IMR-90 (cell line): ENCODE measurements around the gene ARHGEF39. TPM values are rescaled to one million over a fixed set of nuclear protein-coding genes. Genes with fewer than 3 reads are reported as not detected.

ENCODE experiments used
- ATAC-seq: fragments of 200-7000 bp; cut with Tn5 transposase; 2 replicates; pipeline ENCODE4 v1.9.1; 2020; ENCODE audit warnings: low read depth, mild to moderate bottlenecking, moderate library complexity
- BruUV-seq: library from RNA; stranded (reverse); fragments of 400-500 nt; replicated peaks from 2 replicates; lab custom pipeline; 2021; lab: Mats Ljungman, UMichigan
- CTCF ChIA-PET: fragments of 300-600 bp; formaldehyde crosslinking; extraction: SDS; loops from one replicate; lab custom pipeline; 2021; ENCODE audit warnings: antibody characterized with exemption; lab: Yijun Ruan, JAX
- POLR2A ChIA-PET: fragments of 300-600 bp; sonication (Branson Sonifier 250); formaldehyde crosslinking; loops from one replicate; lab custom pipeline; 2022; ENCODE audit warnings: antibody characterized with exemption; ENCODE audit not compliant: unreplicated experiment; lab: Charles Lee
- DNase-seq: peaks from one replicate; pipeline ENCODE4 v3.0.0; 2013
- H2AFZ ChIP-seq: replicated peaks from 2 replicates; pipeline ENCODE3; 2013; ENCODE audit warnings: low read length, mild to moderate bottlenecking; ENCODE audit not compliant: poor library complexity
- H2AK5ac ChIP-seq: 2 replicates; pipeline ENCODE4 v1.6.1; 2013; ENCODE audit warnings: low read depth, low read length, inconsistent platforms
- H2AK9ac ChIP-seq: replicated peaks from 2 replicates; pipeline ENCODE3; 2013; ENCODE audit warnings: mild to moderate bottlenecking, low read depth, low read length, moderate library complexity; ENCODE audit not compliant: poor library complexity
- H2BK120ac ChIP-seq: 2 replicates; pipeline ENCODE4 v1.6.1; 2013; ENCODE audit warnings: low read depth, low read length, inconsistent platforms
- H2BK15ac ChIP-seq: 3 replicates; pipeline ENCODE4 v1.6.1; 2013; ENCODE audit warnings: low read depth, low read length, inconsistent platforms
- H2BK20ac ChIP-seq: 2 replicates; pipeline ENCODE4 v1.6.1; 2013; ENCODE audit warnings: low read depth, mild to moderate bottlenecking, inconsistent platforms, low read length, moderate library complexity
- H2BK5ac ChIP-seq: 2 replicates; pipeline ENCODE4 v1.6.1; 2013; ENCODE audit warnings: mild to moderate bottlenecking, low read depth, low read length, inconsistent platforms; ENCODE audit not compliant: poor library complexity, severe bottlenecking
- H3K14ac ChIP-seq: replicated peaks from 2 replicates; pipeline ENCODE4 v1.6.1; 2013; ENCODE audit warnings: low read depth, low read length, inconsistent platforms
- H3K18ac ChIP-seq: 2 replicates; pipeline ENCODE4 v1.6.1; 2013; ENCODE audit warnings: low read depth, low read length, control low read depth
- H3K23ac ChIP-seq: 2 replicates; pipeline ENCODE4 v1.6.1; 2013; ENCODE audit warnings: low read depth, low read length, inconsistent platforms
- H3K27ac ChIP-seq: 2 replicates; pipeline ENCODE4 v1.5.1; 2013; ENCODE audit warnings: mild to moderate bottlenecking, control low read depth, low read length; ENCODE audit not compliant: insufficient read depth
- H3K27me3 ChIP-seq: 2 replicates; pipeline ENCODE4 v1.6.1; 2013; ENCODE audit warnings: low read length; ENCODE audit not compliant: control insufficient read depth, insufficient read depth
- H3K36me3 ChIP-seq: 2 replicates; pipeline ENCODE4 v1.6.1; 2013; ENCODE audit warnings: low read length, mixed read lengths; ENCODE audit not compliant: control insufficient read depth, insufficient read depth
- H3K4ac ChIP-seq: 2 replicates; pipeline ENCODE4 v1.6.1; 2013; ENCODE audit warnings: low read depth, low read length, inconsistent platforms
- H3K4me1 ChIP-seq: 2 replicates; pipeline ENCODE4 v1.6.1; 2013; ENCODE audit warnings: low read length, mixed read lengths; ENCODE audit not compliant: control insufficient read depth, insufficient read depth
- H3K4me2 ChIP-seq: 2 replicates; pipeline ENCODE4 v1.6.1; 2013; ENCODE audit warnings: low read depth, mild to moderate bottlenecking, control low read depth, low read length, moderate library complexity
- H3K4me3 ChIP-seq: 2 replicates; pipeline ENCODE4 v1.5.1; 2013; ENCODE audit warnings: low read depth, mild to moderate bottlenecking, control low read depth, low read length, moderate library complexity; ENCODE audit not compliant: insufficient read depth
- H3K56ac ChIP-seq: 2 replicates; pipeline ENCODE4 v1.6.1; 2013; ENCODE audit warnings: low read length, inconsistent platforms; ENCODE audit not compliant: insufficient read depth; ENCODE audit errors: extremely low read depth
- H3K79me1 ChIP-seq, 2 experiments: 2 replicates each; pipeline ENCODE4 v1.6.1; 2013; ENCODE audit warnings: low read length in 2 of 2, inconsistent platforms in 1 of 2, low read depth in 1 of 2
- H3K9ac ChIP-seq: 2 replicates; pipeline ENCODE4 v1.6.1; 2013; ENCODE audit warnings: low read depth, low read length, control low read depth
- H3K9me1 ChIP-seq: 2 replicates; pipeline ENCODE4 v1.6.1; 2013; ENCODE audit warnings: low read length, inconsistent platforms; ENCODE audit not compliant: insufficient read depth
- H3K9me3 ChIP-seq: 2 replicates; pipeline ENCODE4 v1.6.1; 2013; ENCODE audit warnings: low read length; ENCODE audit not compliant: control insufficient read depth, insufficient read depth
- H4K20me1 ChIP-seq: 2 replicates; pipeline ENCODE4 v1.6.1; 2013; ENCODE audit warnings: low read length, inconsistent platforms; ENCODE audit not compliant: insufficient read depth
- H4K5ac ChIP-seq: 2 replicates; pipeline ENCODE4 v1.6.1; 2013; ENCODE audit warnings: mild to moderate bottlenecking, low read depth, low read length, control low read depth
- H4K8ac ChIP-seq, 2 experiments: 2 replicates each; pipeline ENCODE4 v1.6.1; 2013; ENCODE audit warnings: low read depth in 2 of 2, low read length in 2 of 2, control low read depth in 1 of 2, inconsistent platforms in 1 of 2
- H4K91ac ChIP-seq: 2 replicates; pipeline ENCODE4 v1.6.1; 2013; ENCODE audit warnings: low read depth, low read length, inconsistent platforms; ENCODE audit not compliant: insufficient read depth
- BHLHE40 ChIP-seq: fragments of 150-350 bp; IDR thresholded peaks from 2 replicates; pipeline ENCODE4 v1.6.1; 2016; ENCODE audit warnings: mild to moderate bottlenecking, low read depth, low read length
- CEBPB ChIP-seq: IDR thresholded peaks from 2 replicates; pipeline ENCODE4 v1.6.1; 2012; ENCODE audit warnings: low read depth, low read length, improper control_type of control experiment
- CHD1 ChIP-seq: IDR thresholded peaks from 2 replicates; pipeline ENCODE4 v1.6.1; 2012; ENCODE audit warnings: low read depth, low read length, improper control_type of control experiment
- CTCF ChIP-seq: conservative IDR thresholded peaks from 2 replicates; pipeline ENCODE4 v1.5.1; 2012; ENCODE audit warnings: mild to moderate bottlenecking, low read depth, low read length, improper control_type of control experiment
- ELK1 ChIP-seq: fragments of 150-350 bp; IDR thresholded peaks from 2 replicates; pipeline ENCODE4 v1.6.1; 2016; ENCODE audit warnings: low read depth, mild to moderate bottlenecking, low read length, moderate library complexity, borderline replicate concordance
- FOS ChIP-seq: fragments of 150-350 bp; IDR thresholded peaks from 2 replicates; pipeline ENCODE4 v1.6.1; 2016; ENCODE audit warnings: low read depth, low read length
- MAFK ChIP-seq: IDR thresholded peaks from 2 replicates; pipeline ENCODE4 v1.6.1; 2012; ENCODE audit warnings: low read depth, low read length, improper control_type of control experiment
- MAZ ChIP-seq: IDR thresholded peaks from 2 replicates; pipeline ENCODE4 v1.6.1; 2012; ENCODE audit warnings: low read depth, mild to moderate bottlenecking, low read length, improper control_type of control experiment, moderate library complexity, borderline replicate concordance
- MXI1 ChIP-seq: IDR thresholded peaks from 2 replicates; pipeline ENCODE4 v1.6.1; 2012; ENCODE audit warnings: low read depth, mild to moderate bottlenecking, low read length, moderate library complexity, borderline replicate concordance
- NFE2L2 ChIP-seq: fragments of 150-350 bp; IDR thresholded peaks from 2 replicates; pipeline ENCODE4 v1.6.1; 2016; ENCODE audit warnings: low read depth, mild to moderate bottlenecking, low read length
- RAD21 ChIP-seq: IDR thresholded peaks from 2 replicates; pipeline ENCODE4 v1.6.1; 2012; ENCODE audit warnings: low read length, improper control_type of control experiment
- RCOR1 ChIP-seq: IDR thresholded peaks from 2 replicates; pipeline ENCODE4 v1.6.1; 2012; ENCODE audit warnings: mild to moderate bottlenecking, low read length, improper control_type of control experiment; ENCODE audit not compliant: insufficient replicate concordance
- RFX5 ChIP-seq: IDR thresholded peaks from 2 replicates; pipeline ENCODE4 v1.8.0; 2012; ENCODE audit warnings: low read depth, mild to moderate bottlenecking, low read length, moderate library complexity
- USF2 ChIP-seq: fragments of 150-350 bp; IDR thresholded peaks from 2 replicates; pipeline ENCODE4 v1.6.1; 2017; ENCODE audit warnings: mild to moderate bottlenecking, antibody characterized with exemption, low read length, low read depth
- WGBS, 2 experiments: methylation state at CpG; one replicate each; pipeline versions ENCODE4 v1.1.5 to v1.1.7; 2013; ENCODE audit warnings: missing lambda C conversion rate in 2 of 2; ENCODE audit not compliant: insufficient read length in 1 of 2; ENCODE audit errors: extremely low coverage in 2 of 2; 5-methylcytosine and 5-hydroxymethylcytosine counted together
- dilution Hi-C: fragments of 300-500 bp; cut with HindIII; formaldehyde crosslinking; loops from one replicate; pipeline ENCODE4 v1.14.3; 2018; ENCODE audit warnings: low sequenced_read_pairs; ENCODE audit not compliant: unreplicated experiment
- in situ Hi-C: fragments of 300-500 bp; cut with MboI; formaldehyde crosslinking; loops from 3 replicates; pipeline ENCODE4 v1.14.3; 2019; ENCODE audit warnings: low sequenced_read_pairs, inconsistent platforms, mixed read lengths
- intact Hi-C: fragments of 100-400 bp; cut with micrococcal nuclease; formaldehyde crosslinking; loops from 2 replicates; pipeline ENCODE4 v1.10.0; 2022
- polyA plus RNA-seq, 3 experiments: library from polyadenylated mRNA; depleted of rRNA; stranded (reverse); fragments of >200 nt; gene quantifications; 2 replicates each; pipeline ENCODE4 v1.2.3, GENCODE V29; 2012; ENCODE audit warnings: low replicate concordance in 1 of 3
- total RNA-seq: library from RNA; depleted of rRNA; stranded (reverse); fragments of >200 nt; gene quantifications from 2 replicates; pipeline ENCODE4 v1.2.3, GENCODE V29; 2012

Gene ARHGEF39
- total and polyA plus RNA-seq, 2 of the 4 experiments (the other 2 are of a cell fraction) = 2.5 to 2.8 TPM

GRCh38 chr9:35711501-35712428, 46.8 kb upstream of the ARHGEF39 start:
- Histone ChIP-seq H4K91ac (no peak overlapping the region), H3K14ac (no peak overlapping the region), H2BK20ac (no peak overlapping the region), H2BK15ac (no peak overlapping the region), H3K9me1 (no peaks in the 10 kb centered on the region; the same call in none of the 2 replicates), H2BK120ac (no peak overlapping the region), H3K4me3 (no peak overlapping the region), H3K9me3 (no peaks in the 10 kb centered on the region), H2AK9ac (no peak overlapping the region), H3K4me1 (no peaks in the 10 kb centered on the region), H3K23ac (no peak overlapping the region), H3K79me1 (peaks cover 36 to 64% of the 10 kb centered on the region in 2 experiments), H3K27ac (no peak overlapping the region), H3K18ac (no peak overlapping the region), H3K9ac (no peak overlapping the region), H2AFZ (no peak overlapping the region), H4K20me1 (peaks cover 20% of the 10 kb centered on the region), H3K36me3 (peaks cover 82% of the 10 kb centered on the region), H3K27me3 (no peaks in the 10 kb centered on the region), H3K4ac (no peak overlapping the region), H2AK5ac (no peak overlapping the region), H3K4me2 (no peak overlapping the region), H4K8ac (no peak overlapping the region), H3K56ac (no peak overlapping the region), H4K5ac (no peak overlapping the region), H2BK5ac (no peak overlapping the region)
- ATAC-seq = no peak
- intact Hi-C loops (no loop called here), in situ Hi-C loops (no loop called here), dilution Hi-C loops (no loop called here)
- POLR2A ChIA-PET = no interaction called here
- 100% methylated on average over 3 of the region's 21 CpGs; no CpG with 5 or more reads in 1 of the 2 experiments for WGBS, 2 experiments
- BruUV-seq = no TSS peak
- no peak for DNase-seq
- CTCF ChIA-PET = interaction anchor here (0.7 to 1.5 kb wide), 3 partner anchors 15 to 53 kb away, joined by 3 to 4 read pairs (median 3); partner anchors contain the start of genes CCDC107 and RMRP
- no peak for TF ChIP-seq MAFK
- TF ChIP-seq BHLHE40 = no peak
- no peak for TF ChIP-seq CHD1
- no peak for TF ChIP-seq CTCF
- no peak for TF ChIP-seq MAZ
- TF ChIP-seq RFX5 = no peak
- TF ChIP-seq CEBPB = no peak
- no peak for TF ChIP-seq NFE2L2
- no peak for TF ChIP-seq MXI1
- TF ChIP-seq RCOR1 = no peak
- TF ChIP-seq USF2 = no peak
- no peak for TF ChIP-seq FOS
- no peak for TF ChIP-seq ELK1
- no peak for TF ChIP-seq RAD21
